Endometrial microvascular endothelial cells (primary cell): ENCODE measurements around the gene COL12A1. TPM values are rescaled to one million over a fixed set of nuclear protein-coding genes. Genes with fewer than 3 reads are reported as not detected.

Experiments used
- in situ Hi-C: cut with HindIII; loops from 2 replicates; pipeline ENCODE4 v1.10.0; 2017; ENCODE audit warnings: low sequenced_read_pairs, low pct_unique_long_range_greater_than_20kb; ENCODE audit errors: inconsistent ontology term
- total RNA-seq: library from RNA; depleted of rRNA; stranded (reverse); fragments of >200 nt; gene quantifications from one replicate; pipeline ENCODE4 v1.2.3, GENCODE V29; 2015; ENCODE audit errors: inconsistent ontology term

The COL12A1 gene
- 64.7 TPM for total RNA-seq

GRCh38 chr6:75205776-75206575 lies at the start of gene COL12A1:
TSS of gene COL12A1 (minus strand) at chr6:75206053. CDS start at chr6:75202792, 3,261 bp downstream.
- in situ Hi-C loops, result loop anchor here (25.0 kb wide), 1 partner anchor 1119 kb away; no protein-coding TSS in a partner anchor

- in situ Hi-C loops, result loop anchor here (25.0 kb wide), 1 partner anchor 262 kb away; no protein-coding TSS in a partner anchor
Measured at GRCh38 chr6:75250552-75250951, 44.7 kb upstream of the COL12A1 start.

- in situ Hi-C loops, result loop anchor here (25.0 kb wide), 1 partner anchor 262 kb away; no protein-coding TSS in a partner anchor
Measured at GRCh38 chr6:75249837-75250236, 44.0 kb upstream of the COL12A1 start.

GRCh38 chr6:75246386-75246785 lies 40.5 kb upstream of the COL12A1 start:
- in situ Hi-C loops, result no loop called here

- in situ Hi-C loops, result no loop called here
Measured at GRCh38 chr6:75244063-75244584, 38.3 kb upstream of the COL12A1 start.

- in situ Hi-C loops, result no loop called here
Measured at GRCh38 chr6:75243333-75244062, 37.6 kb upstream of the COL12A1 start, which contains the start of gene COX7A2. TSS of gene COX7A2 (minus strand) at chr6:75243801. CDS start at chr6:75243734, 67 bp downstream.

- in situ Hi-C loops, result no loop called here
Measured at GRCh38 chr6:75236630-75237029, 30.8 kb upstream of the COL12A1 start.

GRCh38 chr6:75235271-75235670 lies 29.4 kb upstream of the COL12A1 start:
- in situ Hi-C loops, result no loop called here

- in situ Hi-C loops, result no loop called here
Measured at GRCh38 chr6:75234126-75234865, 28.4 kb upstream of the COL12A1 start.

GRCh38 chr6:75233092-75233615 lies 27.3 kb upstream of the COL12A1 start:
- in situ Hi-C loops, result no loop called here

GRCh38 chr6:75230484-75231325 lies 24.9 kb upstream of the COL12A1 start:
- in situ Hi-C loops, result no loop called here

- in situ Hi-C loops, result loop anchor here (25.0 kb wide), 1 partner anchor 1137 kb away; no protein-coding TSS in a partner anchor
Measured at GRCh38 chr6:75224303-75224926, 18.6 kb upstream of the COL12A1 start.

- in situ Hi-C loops, result loop anchor here (25.0 kb wide), 1 partner anchor 1136 kb away; no protein-coding TSS in a partner anchor
Measured at GRCh38 chr6:75223428-75223827, 17.6 kb upstream of the COL12A1 start.

- in situ Hi-C loops, result loop anchor here (25.0 kb wide), 1 partner anchor 1135 kb away; no protein-coding TSS in a partner anchor
Measured at GRCh38 chr6:75222261-75222660, 16.4 kb upstream of the COL12A1 start.

- in situ Hi-C loops, result loop anchor here (25.0 kb wide), 1 partner anchor 1134 kb away; no protein-coding TSS in a partner anchor
Measured at GRCh38 chr6:75221116-75221515, 15.3 kb upstream of the COL12A1 start.

- in situ Hi-C loops, result loop anchor here (25.0 kb wide), 1 partner anchor 1133 kb away; no protein-coding TSS in a partner anchor
Measured at GRCh38 chr6:75220357-75220756, 14.5 kb upstream of the COL12A1 start.

GRCh38 chr6:75219263-75219662 lies 13.4 kb upstream of the COL12A1 start:
- in situ Hi-C loops, result loop anchor here (25.0 kb wide), 1 partner anchor 1132 kb away; no protein-coding TSS in a partner anchor
